IPS-20b (cell line): ENCODE results near the gene SASH1.

Experiments
- H3K27ac ChIP-seq: one replicate; pipeline ENCODE4 v1.5.1; 2013; ENCODE audit warnings: low read length
- H3K27me3 ChIP-seq: 2 replicates; pipeline ENCODE4 v1.6.1; 2013; ENCODE audit warnings: mild to moderate bottlenecking, low read length, inconsistent platforms; ENCODE audit not compliant: insufficient read depth
- H3K36me3 ChIP-seq: 2 replicates; pipeline ENCODE4 v1.6.1; 2013; ENCODE audit warnings: low read depth, mild to moderate bottlenecking, inconsistent platforms, low read length, moderate library complexity; ENCODE audit not compliant: insufficient read depth
- H3K4me1 ChIP-seq: 2 replicates; pipeline ENCODE4 v1.6.1; 2013; ENCODE audit warnings: mild to moderate bottlenecking, control low read depth, inconsistent platforms, low read length, moderate library complexity; ENCODE audit not compliant: insufficient read depth
- H3K4me3 ChIP-seq: 2 replicates; pipeline ENCODE4 v1.5.1; 2013; ENCODE audit warnings: mild to moderate bottlenecking, low read length, inconsistent platforms
- H3K9ac ChIP-seq: 2 replicates; pipeline ENCODE4 v1.6.1; 2013; ENCODE audit warnings: low read depth, mild to moderate bottlenecking, inconsistent platforms, low read length, moderate library complexity
- H3K9me3 ChIP-seq: 2 replicates; pipeline ENCODE4 v1.6.1; 2013; ENCODE audit warnings: mild to moderate bottlenecking, low read depth, low read length, inconsistent platforms; ENCODE audit not compliant: insufficient read depth

Gene SASH1

GRCh38 chr6:148395583-148396101 lies 53.0 kb downstream of the SASH1 start:
- H3K9me3 ChIP-seq, result no peaks in the 10 kb centered on the region
- H3K4me3 ChIP-seq, result no peak overlapping the region
- H3K4me1 ChIP-seq, result no peaks in the 10 kb centered on the region
- H3K9ac ChIP-seq, result no peak overlapping the region
- H3K36me3 ChIP-seq, result peaks cover 8% of the 10 kb centered on the region; the same call in 1 of the 2 replicates
- H3K27me3 ChIP-seq, result no peaks in the 10 kb centered on the region
- no peak overlapping the region for H3K27ac ChIP-seq

- H3K4me3 ChIP-seq, result no peak overlapping the region
Observed at GRCh38 chr6:148396411-148396810, 53.8 kb downstream of the SASH1 start.

GRCh38 chr6:148396926-148397325 lies 54.3 kb downstream of the SASH1 start:
- Histone ChIP-seq H3K4me3 (no peak overlapping the region), H3K4me1 (no peaks in the 10 kb centered on the region), H3K27me3 (no peaks in the 10 kb centered on the region), H3K27ac (no peak overlapping the region), H3K36me3 (0 out of 2 replicates have a peak, but pooled peaks cover 8% of the 10 kb centered on the region), H3K9ac (no peak overlapping the region), H3K9me3 (no peaks in the 10 kb centered on the region)

More at GRCh38 chr6:148396411-148396810, 53.8 kb downstream of the SASH1 start:
- no peaks in the 10 kb centered on the region for H3K9me3 ChIP-seq
- peaks cover 8% of the 10 kb centered on the region; the same call in 1 of the 2 replicates for H3K36me3 ChIP-seq
- no peak overlapping the region for H3K9ac ChIP-seq
- H3K27me3 ChIP-seq, result no peaks in the 10 kb centered on the region
- H3K4me1 ChIP-seq, result no peaks in the 10 kb centered on the region
- no peak overlapping the region for H3K27ac ChIP-seq

GRCh38 chr6:148398244-148398643 lies 55.6 kb downstream of the SASH1 start:
- H3K27me3 ChIP-seq, result no peaks in the 10 kb centered on the region
- no peak overlapping the region for H3K4me3 ChIP-seq
- no peak overlapping the region for H3K9ac ChIP-seq
- no peak overlapping the region for H3K27ac ChIP-seq
- 0 out of 2 replicates have a peak, but pooled peaks cover 8% of the 10 kb centered on the region for H3K36me3 ChIP-seq
- H3K4me1 ChIP-seq, result no peaks in the 10 kb centered on the region
- no peaks in the 10 kb centered on the region for H3K9me3 ChIP-seq

- Histone ChIP-seq H3K4me3 (no peak overlapping the region), H3K9ac (no peak overlapping the region), H3K4me1 (peaks cover 1% of the 10 kb centered on the region; the same call in 1 of the 2 replicates), H3K27ac (no peak overlapping the region), H3K36me3 (0 out of 2 replicates have a peak, but pooled peaks cover 8% of the 10 kb centered on the region), H3K9me3 (no peaks in the 10 kb centered on the region), H3K27me3 (no peaks in the 10 kb centered on the region)
Observed at GRCh38 chr6:148398678-148399077, 56.0 kb downstream of the SASH1 start.

- Histone ChIP-seq H3K4me3 (no peak overlapping the region), H3K36me3 (0 out of 2 replicates have a peak, but pooled peaks cover 5% of the 10 kb centered on the region), H3K27ac (no peak overlapping the region), H3K27me3 (no peaks in the 10 kb centered on the region), H3K9me3 (no peaks in the 10 kb centered on the region), H3K9ac (no peak overlapping the region), H3K4me1 (peaks cover 8% of the 10 kb centered on the region; the same call in 1 of the 2 replicates)
Observed at GRCh38 chr6:148401571-148401970, 58.9 kb downstream of the SASH1 start.

GRCh38 chr6:148404456-148405054 lies 61.9 kb downstream of the SASH1 start:
- Histone ChIP-seq H3K36me3 (no peaks in the 10 kb centered on the region), H3K27me3 (no peaks in the 10 kb centered on the region), H3K27ac (no peak overlapping the region), H3K9me3 (no peaks in the 10 kb centered on the region), H3K4me1 (peaks cover 8% of the 10 kb centered on the region; the same call in 1 of the 2 replicates), H3K9ac (no peak overlapping the region), H3K4me3 (no peak overlapping the region; the same call in 1 of the 2 replicates)

- H3K27ac ChIP-seq, result no peak overlapping the region
Observed at GRCh38 chr6:148405894-148406293, 63.3 kb downstream of the SASH1 start.

GRCh38 chr6:148406579-148407371 lies 64.1 kb downstream of the SASH1 start:
- no peaks in the 10 kb centered on the region for H3K9me3 ChIP-seq
- H3K36me3 ChIP-seq, result no peaks in the 10 kb centered on the region
- H3K4me1 ChIP-seq, result peaks cover 8% of the 10 kb centered on the region; the same call in 1 of the 2 replicates
- no peak overlapping the region for H3K4me3 ChIP-seq
- no peak overlapping the region for H3K27ac ChIP-seq
- no peaks in the 10 kb centered on the region for H3K27me3 ChIP-seq
- no peak overlapping the region for H3K9ac ChIP-seq

More at GRCh38 chr6:148405894-148406293, 63.3 kb downstream of the SASH1 start:
- Histone ChIP-seq H3K27me3 (no peaks in the 10 kb centered on the region), H3K4me3 (no peak overlapping the region), H3K4me1 (peaks cover 8% of the 10 kb centered on the region; the same call in 1 of the 2 replicates), H3K9ac (no peak overlapping the region), H3K36me3 (no peaks in the 10 kb centered on the region), H3K9me3 (no peaks in the 10 kb centered on the region)

GRCh38 chr6:148407372-148407771 lies 64.7 kb downstream of the SASH1 start:
- Histone ChIP-seq H3K36me3 (no peaks in the 10 kb centered on the region), H3K27ac (no peak overlapping the region), H3K27me3 (no peaks in the 10 kb centered on the region), H3K9me3 (no peaks in the 10 kb centered on the region), H3K4me3 (no peak overlapping the region), H3K4me1 (peaks cover 11% of the 10 kb centered on the region; the same call in 1 of the 2 replicates), H3K9ac (no peak overlapping the region)

- no peaks in the 10 kb centered on the region for H3K27me3 ChIP-seq
- no peak overlapping the region for H3K9ac ChIP-seq
- no peak overlapping the region for H3K4me3 ChIP-seq
- H3K36me3 ChIP-seq, result no peaks in the 10 kb centered on the region
- H3K9me3 ChIP-seq, result no peaks in the 10 kb centered on the region
- H3K27ac ChIP-seq, result no peak overlapping the region
- peaks cover 13% of the 10 kb centered on the region for H3K4me1 ChIP-seq
Observed at GRCh38 chr6:148413321-148414091, 70.9 kb downstream of the SASH1 start.
